OCI-LY7 (cell line): ENCODE results near the gene PRSS16. TPM values are rescaled to one million over a fixed set of nuclear protein-coding genes. Genes with fewer than 3 reads are reported as not detected.
"Not testable (repeated sequence)": the region's sequence is repeated elsewhere in the genome, so short reads cannot be mapped to it uniquely, and the experiment has no call there.

Experiments
- BruUV-seq: library from RNA; stranded (reverse); fragments of 400-500 nt; replicated peaks from 2 replicates; lab custom pipeline; 2021; lab: Mats Ljungman, UMichigan
- CTCF ChIA-PET: fragments of 300-600 bp; sonication (Branson Sonifier 250); formaldehyde crosslinking; loops from one replicate; lab custom pipeline; 2022; ENCODE audit warnings: antibody characterized with exemption; ENCODE audit not compliant: unreplicated experiment; lab: Charles Lee
- POLR2A ChIA-PET: fragments of 300-600 bp; sonication (Branson Sonifier 250); formaldehyde crosslinking; loops from one replicate; lab custom pipeline; 2022; ENCODE audit warnings: antibody characterized with exemption; lab: Charles Lee
- DNase-seq: peaks from one replicate; pipeline ENCODE4 v3.0.0-alpha.2; 2015; ENCODE audit warnings: low spot score
- H2AFZ ChIP-seq: fragments of 200-600 bp; sonication (generic), shearing (Covaris generic); 2 replicates; pipeline ENCODE4 v1.6.1; 2014; ENCODE audit warnings: mild to moderate bottlenecking, antibody characterized with exemption, low read length, moderate library complexity
- H3K27ac ChIP-seq: fragments of 200-600 bp; sonication (generic); 2 replicates; pipeline ENCODE4 v1.5.1; 2014; ENCODE audit warnings: mixed run types, low read depth, mild to moderate bottlenecking, moderate library complexity, low read length, inconsistent platforms; ENCODE audit not compliant: poor library complexity, severe bottlenecking
- H3K36me3 ChIP-seq: fragments of 200-600 bp; sonication (generic); 2 replicates; pipeline ENCODE4 v1.6.1; 2014; ENCODE audit warnings: mild to moderate bottlenecking, antibody characterized with exemption, low read length, moderate library complexity, mixed read lengths; ENCODE audit not compliant: insufficient read depth
- H3K4me1 ChIP-seq: fragments of 200-600 bp; sonication (generic); 2 replicates; pipeline ENCODE4 v1.5.1; 2014; ENCODE audit warnings: mild to moderate bottlenecking, low read length; ENCODE audit not compliant: insufficient read depth, poor library complexity, severe bottlenecking
- H3K4me2 ChIP-seq: fragments of 200-600 bp; sonication (generic); 2 replicates; pipeline ENCODE4 v1.6.1; 2014; ENCODE audit warnings: mild to moderate bottlenecking, low read length
- H3K4me3 ChIP-seq: fragments of 200-600 bp; sonication (generic); 2 replicates; pipeline ENCODE4 v1.5.1; 2014; ENCODE audit warnings: mild to moderate bottlenecking, low read depth, low read length; ENCODE audit not compliant: poor library complexity, severe bottlenecking
- H3K79me2 ChIP-seq: fragments of 200-600 bp; sonication (generic); 2 replicates; pipeline ENCODE4 v1.6.1; 2016; ENCODE audit warnings: low read depth, mild to moderate bottlenecking, low read length, moderate library complexity, mixed read lengths; ENCODE audit not compliant: insufficient read depth
- H3K9me2 ChIP-seq: fragments of 200-600 bp; sonication (generic); 2 replicates; pipeline ENCODE4 v1.6.1; 2016; ENCODE audit warnings: mild to moderate bottlenecking, low read length, mixed read lengths; ENCODE audit not compliant: insufficient read depth
- H3K9me3 ChIP-seq: fragments of 200-600 bp; sonication (generic); 2 replicates; pipeline ENCODE4 v1.6.1; 2014; ENCODE audit warnings: mild to moderate bottlenecking, mixed run types, low read length, mixed read lengths
- H4K20me1 ChIP-seq: fragments of 200-600 bp; sonication (generic); 2 replicates; pipeline ENCODE4 v1.6.1; 2014; ENCODE audit warnings: mild to moderate bottlenecking, antibody characterized with exemption, low read length, moderate library complexity, mixed read lengths; ENCODE audit not compliant: insufficient read depth
- CTCF ChIP-seq: fragments of 200-600 bp; sonication (generic); conservative IDR thresholded peaks from 2 replicates; pipeline ENCODE4 v1.5.1; 2014; ENCODE audit warnings: mild to moderate bottlenecking, antibody characterized with exemption, low read length, moderate library complexity, mixed read lengths
- EZH2phosphoT487 ChIP-seq: fragments of 200-600 bp; sonication (generic); IDR thresholded peaks from 2 replicates; pipeline ENCODE4 v1.6.1; 2018; ENCODE audit warnings: low read depth, borderline replicate concordance, mild to moderate bottlenecking, mixed run types, antibody characterized with exemption, low read length, moderate library complexity, mixed read lengths
- intact Hi-C: fragments of 100-400 bp; cut with micrococcal nuclease; formaldehyde crosslinking; loops from one replicate; pipeline ENCODE4 v1.10.0; 2022; ENCODE audit not compliant: unreplicated experiment
- total RNA-seq, 2 experiments: library from RNA; depleted of rRNA in 1 of 2; stranded (reverse); fragments of >200 nt in 1 of 2; shearing (Covaris generic) in 1 of 2; gene quantifications; 2 replicates each; pipeline ENCODE4 v1.2.3, GENCODE V29; 2014 to 2022

The PRSS16 gene
- total RNA-seq, 2 experiments from 2014 or later, result 4.6 to 12.0 TPM

- H3K4me1 ChIP-seq, result no peaks in the 10 kb centered on the region
- H3K4me2 ChIP-seq, result no peak overlapping the region
- H3K27ac ChIP-seq, result no peak overlapping the region
- no TSS peak for BruUV-seq
- DNase-seq, result no peak
- no peaks in the 10 kb centered on the region for H3K79me2 ChIP-seq
- H3K4me3 ChIP-seq, result no peak overlapping the region
- POLR2A ChIA-PET, result no interaction called here
- CTCF ChIA-PET, result no interaction called here
- no peaks in the 10 kb centered on the region for H3K9me2 ChIP-seq
- H4K20me1 ChIP-seq, result no peaks in the 10 kb centered on the region
- intact Hi-C loops, result no loop called here
- H3K36me3 ChIP-seq, result no peaks in the 10 kb centered on the region
- no peak overlapping the region for H2AFZ ChIP-seq
- TF ChIP-seq CTCF (no peak), EZH2phosphoT487 (no peak)
- H3K9me3 ChIP-seq, result no peaks in the 10 kb centered on the region
These were observed 37.7 kb upstream of the PRSS16 start for GRCh38 chr6:27209659-27210269.

GRCh38 chr6:27213091-27213517, 34.4 kb upstream of the PRSS16 start:
- H3K79me2 ChIP-seq, H3K4me3 ChIP-seq, POLR2A ChIA-PET, H4K20me1 ChIP-seq, BruUV-seq, H3K9me2 ChIP-seq, H3K4me1 ChIP-seq, H2AFZ ChIP-seq, DNase-seq, H3K4me2 ChIP-seq, H3K36me3 ChIP-seq, H3K27ac ChIP-seq, H3K9me3 ChIP-seq, CTCF ChIA-PET, intact Hi-C loops: not testable (repeated sequence)

GRCh38 chr6:27213544-27214125, 33.9 kb upstream of the PRSS16 start:
- ChIA-PET POLR2A (no interaction called here), CTCF (no interaction called here)
- Histone ChIP-seq H2AFZ (no peak overlapping the region), H3K79me2 (no peaks in the 10 kb centered on the region), H3K9me3 (no peaks in the 10 kb centered on the region), H3K4me2 (no peak overlapping the region), H3K9me2 (no peaks in the 10 kb centered on the region), H4K20me1 (no peaks in the 10 kb centered on the region), H3K4me3 (no peak overlapping the region), H3K27ac (no peak overlapping the region), H3K36me3 (no peaks in the 10 kb centered on the region), H3K4me1 (no peaks in the 10 kb centered on the region)
- no peak for DNase-seq
- no TSS peak for BruUV-seq
- no peak for TF ChIP-seq EZH2phosphoT487
- no peak for TF ChIP-seq CTCF
- intact Hi-C loops, result no loop called here
